OCI-LY3 (cell line): ENCODE data around the gene SLC27A5.

ENCODE experiments used
- H2AFZ ChIP-seq: fragments of 200-600, 300-600 bp; shearing (Covaris generic); 2 replicates; pipeline ENCODE4 v1.6.0; 2014; ENCODE audit warnings: antibody characterized with exemption, low read depth, low read length
- H3K27ac ChIP-seq: fragments of 200-600, 300-600 bp; sonication (generic); 2 replicates; pipeline ENCODE4 v1.5.1; 2014; ENCODE audit warnings: mild to moderate bottlenecking, low read length, moderate library complexity, mixed read lengths
- H3K27me3 ChIP-seq: fragments of 200-600, 300-600 bp; sonication (generic); 2 replicates; pipeline ENCODE4 v1.6.1; 2014; ENCODE audit warnings: low read depth, low read length, mixed read lengths
- H3K36me3 ChIP-seq: fragments of 200-600, 300-600 bp; sonication (generic); replicated peaks from 2 replicates; pipeline ENCODE3; 2014; ENCODE audit warnings: low read depth, low read length, mixed read lengths
- H3K4me1 ChIP-seq: fragments of 300-600, 200-600 bp; sonication (generic); 2 replicates; pipeline ENCODE4 v1.6.1; 2014; ENCODE audit warnings: low read length, mixed read lengths
- H3K4me2 ChIP-seq: fragments of 200-600, 300-600 bp; sonication (generic); 2 replicates; pipeline ENCODE4 v1.6.1; 2014; ENCODE audit warnings: low read length, mixed read lengths
- H3K4me3 ChIP-seq: fragments of 300-600, 200-600 bp; sonication (generic); 2 replicates; pipeline ENCODE4 v1.5.1; 2014; ENCODE audit warnings: antibody characterized with exemption, mild to moderate bottlenecking, low read length, moderate library complexity
- H3K79me2 ChIP-seq: fragments of 300-600, 200-600 bp; shearing (Covaris generic); 2 replicates; pipeline ENCODE4 v1.6.1; 2014; ENCODE audit warnings: mild to moderate bottlenecking, low read length, mixed read lengths
- H3K9ac ChIP-seq: fragments of 300-600, 200-600 bp; shearing (Covaris generic); 2 replicates; pipeline ENCODE4 v1.6.0; 2014; ENCODE audit warnings: mild to moderate bottlenecking, low read length, moderate library complexity
- H3K9me3 ChIP-seq: fragments of 200-600, 300-600 bp; shearing (Covaris generic); 2 replicates; pipeline ENCODE4 v1.6.1; 2014; ENCODE audit warnings: low read length, mixed read lengths; ENCODE audit not compliant: insufficient read depth
- H4K20me1 ChIP-seq: fragments of 200-600, 300-600 bp; sonication (generic); 2 replicates; pipeline ENCODE4 v1.6.1; 2016; ENCODE audit warnings: low read length, mixed read lengths; ENCODE audit not compliant: insufficient read depth
- CTCF ChIP-seq: fragments of 200-600, 300-600 bp; sonication (generic); IDR thresholded peaks from 2 replicates; pipeline ENCODE4 v1.5.1; 2014; ENCODE audit warnings: antibody characterized with exemption, low read length, low read depth
- EZH2phosphoT487 ChIP-seq: fragments of 200-600 bp; shearing (Covaris generic); IDR thresholded peaks from 2 replicates; pipeline ENCODE4 v1.6.1; 2018; ENCODE audit warnings: antibody characterized with exemption, mixed run types, low read depth

SLC27A5 gene

GRCh38 chr19:58555369-58555885 is 43.6 kb upstream of the SLC27A5 start:
- Histone ChIP-seq H3K9me3 (no peaks in the 10 kb centered on the region), H3K36me3 (peaks cover 39% of the 10 kb centered on the region), H2AFZ (0 out of 2 replicates have a peak overlapping the region, but pooled peaks have one; percentile 56), H4K20me1 (peaks cover 12% of the 10 kb centered on the region; the same call in 1 of the 2 replicates), H3K79me2 (peaks cover 64% of the 10 kb centered on the region), H3K27ac (peak overlapping the region; percentile 82), H3K4me2 (peak overlapping the region; percentile 85), H3K27me3 (no peaks in the 10 kb centered on the region), H3K9ac (peak overlapping the region; percentile 80), H3K4me3 (peak overlapping the region; percentile 84), H3K4me1 (peaks cover 32% of the 10 kb centered on the region)
- TF ChIP-seq EZH2phosphoT487 (no peak), CTCF (no peak)

GRCh38 chr19:58554494-58555368 is 42.9 kb upstream of the SLC27A5 start, which contains the start of gene CHMP2A:
Gene CHMP2A (minus strand): TSS chr19:58555105. CDS start chr19:58554212, 893 bp downstream.
- H4K20me1 ChIP-seq = peaks cover 17% of the 10 kb centered on the region
- H3K27me3 ChIP-seq = no peaks in the 10 kb centered on the region
- peak within 1 kb of the TSS; percentile 80 for H3K9ac ChIP-seq
- peaks cover 45% of the 10 kb centered on the region for H3K36me3 ChIP-seq
- H3K79me2 ChIP-seq = peaks cover 64% of the 10 kb centered on the region
- TF ChIP-seq EZH2phosphoT487 = no peak
- TF ChIP-seq CTCF = no peak
- H3K4me1 ChIP-seq = peaks cover 25% of the 10 kb centered on the region
- 0 out of 2 replicates have a peak within 1 kb of the TSS, but pooled peaks have one; percentile 56 for H2AFZ ChIP-seq
- peak within 1 kb of the TSS; percentile 84 for H3K4me3 ChIP-seq
- H3K9me3 ChIP-seq = no peaks in the 10 kb centered on the region
- peak within 1 kb of the TSS; percentile 85 for H3K4me2 ChIP-seq
- H3K27ac ChIP-seq = peak within 1 kb of the TSS; percentile 82

GRCh38 chr19:58553799-58554493 is 42.2 kb upstream of the SLC27A5 start:
- Histone ChIP-seq H3K4me1 (peaks cover 23% of the 10 kb centered on the region), H3K4me3 (peak overlapping the region; percentile 84), H3K9me3 (no peaks in the 10 kb centered on the region), H3K9ac (peak overlapping the region; percentile 80), H3K27me3 (no peaks in the 10 kb centered on the region), H3K27ac (peak overlapping the region; percentile 82), H3K36me3 (peaks cover 53% of the 10 kb centered on the region), H2AFZ (no peak overlapping the region), H3K79me2 (peaks cover 66% of the 10 kb centered on the region), H3K4me2 (peak overlapping the region; percentile 85), H4K20me1 (peaks cover 21% of the 10 kb centered on the region)
- TF ChIP-seq EZH2phosphoT487 (no peak), CTCF (no peak)

- Histone ChIP-seq H3K4me2 (no peak overlapping the region), H2AFZ (no peak overlapping the region), H3K27ac (no peak overlapping the region), H3K36me3 (peaks cover 66% of the 10 kb centered on the region), H3K4me1 (peaks cover 23% of the 10 kb centered on the region), H4K20me1 (peaks cover 29% of the 10 kb centered on the region), H3K9ac (no peak overlapping the region), H3K79me2 (peaks cover 73% of the 10 kb centered on the region), H3K4me3 (no peak overlapping the region), H3K27me3 (no peaks in the 10 kb centered on the region), H3K9me3 (no peaks in the 10 kb centered on the region)
- TF ChIP-seq EZH2phosphoT487 (no peak), CTCF (no peak)
Observed at GRCh38 chr19:58552655-58553054, 40.9 kb upstream of the SLC27A5 start.
